AG10803 (cell line): ENCODE measurements around the gene EHBP1L1.

Experiments used
- DNase-seq: peaks from one replicate; pipeline ENCODE4 v3.0.0; 2010; ENCODE audit warnings: low read depth
- H3K4me3 ChIP-seq: 2 replicates; pipeline ENCODE4 v1.5.1; 2011; ENCODE audit warnings: mild to moderate bottlenecking, low read length, control low read depth
- TF ChIP-seq, protein P1 (sequence below): conservative IDR thresholded peaks from 2 replicates; pipeline ENCODE4 v1.5.1; 2011; ENCODE audit warnings: mild to moderate bottlenecking, low read length, control low read depth, inconsistent platforms

Gene EHBP1L1

DNA sequence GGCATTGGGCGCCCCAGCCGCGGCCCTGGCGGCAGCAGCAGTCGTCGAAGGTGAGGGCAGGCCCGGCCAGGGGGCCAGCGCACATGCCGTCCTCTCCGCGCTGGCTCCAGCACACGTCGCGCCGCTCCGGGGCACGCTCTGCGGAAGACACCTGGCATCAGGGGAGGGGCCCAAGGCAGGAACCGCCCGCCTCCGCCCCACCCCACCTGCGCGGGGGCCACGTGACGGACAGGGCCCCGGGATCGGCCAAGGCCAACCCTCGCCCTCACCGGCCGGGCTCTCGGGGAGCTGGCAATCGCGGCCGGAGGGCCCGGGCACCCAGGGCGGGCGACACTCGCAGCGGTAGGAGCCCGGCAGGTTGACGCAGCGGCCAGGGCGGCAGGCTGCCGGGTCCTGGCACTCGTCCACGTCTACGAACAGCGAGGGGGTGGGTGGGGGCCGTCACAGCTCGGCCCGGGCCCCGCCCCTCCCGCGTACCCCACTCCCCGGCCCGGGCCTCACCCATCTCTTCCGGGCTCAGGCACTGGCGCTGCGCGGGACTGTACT is 36.0 kb upstream of the EHBP1L1 start:
- H3K4me3 ChIP-seq: peak overlapping the region; percentile 59
- TF ChIP-seq, protein P1, sequence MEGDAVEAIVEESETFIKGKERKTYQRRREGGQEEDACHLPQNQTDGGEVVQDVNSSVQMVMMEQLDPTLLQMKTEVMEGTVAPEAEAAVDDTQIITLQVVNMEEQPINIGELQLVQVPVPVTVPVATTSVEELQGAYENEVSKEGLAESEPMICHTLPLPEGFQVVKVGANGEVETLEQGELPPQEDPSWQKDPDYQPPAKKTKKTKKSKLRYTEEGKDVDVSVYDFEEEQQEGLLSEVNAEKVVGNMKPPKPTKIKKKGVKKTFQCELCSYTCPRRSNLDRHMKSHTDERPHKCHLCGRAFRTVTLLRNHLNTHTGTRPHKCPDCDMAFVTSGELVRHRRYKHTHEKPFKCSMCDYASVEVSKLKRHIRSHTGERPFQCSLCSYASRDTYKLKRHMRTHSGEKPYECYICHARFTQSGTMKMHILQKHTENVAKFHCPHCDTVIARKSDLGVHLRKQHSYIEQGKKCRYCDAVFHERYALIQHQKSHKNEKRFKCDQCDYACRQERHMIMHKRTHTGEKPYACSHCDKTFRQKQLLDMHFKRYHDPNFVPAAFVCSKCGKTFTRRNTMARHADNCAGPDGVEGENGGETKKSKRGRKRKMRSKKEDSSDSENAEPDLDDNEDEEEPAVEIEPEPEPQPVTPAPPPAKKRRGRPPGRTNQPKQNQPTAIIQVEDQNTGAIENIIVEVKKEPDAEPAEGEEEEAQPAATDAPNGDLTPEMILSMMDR: no peak
- DNase-seq: no peak

DNA sequence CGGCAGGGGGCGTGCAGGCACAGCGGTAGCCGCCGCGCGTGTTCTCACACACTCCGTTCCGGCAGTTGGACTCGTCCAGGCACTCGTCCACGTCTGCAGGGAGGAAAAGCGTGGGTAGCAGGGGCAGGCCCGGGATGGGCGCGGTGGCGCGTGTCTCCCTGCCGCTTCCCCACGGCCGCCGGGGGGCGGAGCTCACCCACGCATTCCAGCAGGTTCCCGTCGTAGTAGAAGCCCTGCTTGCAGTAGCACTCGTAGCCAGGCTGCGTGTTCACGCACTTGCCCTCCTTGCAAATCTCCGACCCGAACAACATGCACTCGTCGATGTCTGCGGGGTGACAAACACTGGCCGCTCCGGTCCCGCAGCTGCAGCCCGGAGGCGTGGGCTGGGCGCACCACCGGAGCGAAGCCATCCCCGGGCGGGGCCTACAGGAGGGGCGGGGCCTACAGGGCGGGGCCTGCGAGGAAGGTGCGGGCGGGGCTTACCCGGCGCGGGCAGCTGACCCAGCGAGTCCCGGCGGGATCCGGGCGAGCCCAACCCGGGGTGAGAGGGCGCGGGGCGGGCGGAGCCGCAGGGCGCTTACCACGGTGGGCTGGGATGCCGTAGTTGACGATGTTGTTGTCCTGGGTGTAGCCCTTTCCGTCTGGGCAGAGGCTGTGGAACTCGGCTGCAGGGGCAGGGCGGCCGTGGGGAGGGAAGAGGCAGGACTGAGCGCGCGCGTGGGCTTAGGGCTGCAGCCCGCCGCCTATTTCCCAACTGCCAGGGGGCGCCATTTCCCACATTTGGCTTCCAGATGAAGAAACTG is 35.4 kb upstream of the EHBP1L1 start:
- peak; percentile 85 for DNase-seq
- H3K4me3 ChIP-seq: peak overlapping the region; percentile 60
- TF ChIP-seq, protein P1: peak; percentile 73

DNA sequence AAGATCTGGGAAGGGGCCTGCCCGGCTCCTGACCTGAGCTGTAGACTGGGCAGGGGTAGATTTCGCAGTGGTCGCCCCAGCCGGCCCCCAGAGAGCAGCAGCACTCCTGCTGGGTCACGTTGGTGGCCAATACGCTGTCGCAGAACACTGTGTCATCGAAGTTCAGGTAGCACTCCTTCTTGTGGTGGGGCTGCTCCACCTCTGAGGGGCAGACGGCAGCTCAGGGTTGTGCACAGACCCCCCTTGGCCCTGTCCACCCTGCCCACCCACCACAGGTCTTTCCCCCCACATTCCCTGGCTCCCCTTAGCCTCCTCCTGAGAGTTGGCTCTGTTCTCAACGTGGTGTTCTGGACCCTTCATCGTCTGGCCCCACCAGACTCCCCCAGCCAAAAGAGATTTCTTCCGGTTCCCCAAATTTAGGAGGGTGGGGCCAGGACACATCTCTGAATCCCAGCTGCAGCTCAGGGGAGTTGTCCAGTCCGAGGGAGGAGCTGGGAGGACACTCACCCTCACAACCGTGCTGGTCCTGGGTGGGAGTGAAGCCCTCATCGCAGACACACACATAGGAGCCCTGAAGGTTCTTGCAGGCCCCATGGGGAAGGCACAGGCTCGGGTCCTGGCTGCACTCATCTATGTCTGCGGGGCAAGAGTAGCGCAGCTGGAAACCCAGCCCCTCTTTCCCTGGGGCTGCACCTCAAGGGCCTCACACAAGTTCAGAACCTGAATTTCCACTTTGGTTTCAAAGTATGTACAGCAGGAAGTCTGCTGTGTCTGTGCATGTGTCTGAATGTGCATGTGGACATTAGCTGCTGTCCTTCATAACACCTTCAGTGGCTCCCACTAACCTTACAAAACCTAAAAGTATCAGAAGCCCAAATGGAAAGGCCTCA is 34.5 kb upstream of the EHBP1L1 start:
- no peak for DNase-seq
- TF ChIP-seq, protein P1: no peak
- H3K4me3 ChIP-seq: peak overlapping the region; percentile 60

DNA sequence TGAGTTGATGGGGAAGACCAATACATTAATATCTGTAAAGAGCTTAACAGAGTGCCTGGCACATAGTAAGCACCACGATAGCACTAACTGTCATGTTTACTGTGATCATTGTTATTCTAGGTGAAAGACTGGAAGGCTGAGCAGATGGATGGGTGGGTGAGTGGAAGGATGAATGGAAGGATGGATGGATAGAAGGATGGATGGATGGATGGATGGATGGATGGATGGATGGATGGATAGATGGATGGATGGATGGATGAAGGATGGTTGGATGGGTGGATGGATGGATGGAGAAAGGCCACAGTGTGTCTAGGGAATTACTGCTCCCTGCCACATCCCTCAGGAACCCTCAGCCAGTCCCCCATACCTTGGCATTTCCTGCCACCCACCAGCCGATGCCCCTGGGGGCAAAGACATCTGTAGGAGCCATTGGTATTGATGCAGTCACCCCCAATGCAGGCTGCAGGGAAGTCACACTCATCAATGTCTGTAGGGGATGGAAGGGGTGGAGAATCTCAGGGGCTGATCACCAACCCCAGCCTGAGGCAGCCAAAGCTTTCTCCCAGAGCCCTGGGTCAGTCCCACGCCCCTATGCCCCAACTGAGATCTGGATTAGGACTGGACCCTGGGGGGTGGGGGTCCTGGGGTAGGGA is 33.0 kb upstream of the EHBP1L1 start:
- TF ChIP-seq, protein P1: no peak
- no peak for DNase-seq
- H3K4me3 ChIP-seq: no peak overlapping the region

DNA sequence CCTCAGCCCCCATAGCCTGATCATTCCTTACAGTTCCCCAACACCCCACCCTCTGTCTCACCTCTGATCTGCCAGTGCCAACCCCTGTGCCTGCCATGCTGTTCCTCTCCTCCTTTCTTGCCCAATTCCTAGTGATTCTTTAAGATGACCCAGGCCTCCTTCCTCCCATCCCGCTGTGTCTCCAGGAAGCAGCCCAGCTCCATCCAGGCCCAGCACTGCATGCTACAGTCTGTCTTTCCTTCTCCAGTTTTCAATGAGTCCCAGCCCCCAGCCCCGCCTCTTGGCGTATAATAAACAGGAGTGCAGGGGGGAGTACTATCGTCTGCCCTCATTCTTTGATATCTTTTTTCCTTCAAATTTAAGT is 30.0 kb upstream of the EHBP1L1 start:
- TF ChIP-seq, protein P1: no peak
- no peak overlapping the region for H3K4me3 ChIP-seq
- DNase-seq: no peak

DNA sequence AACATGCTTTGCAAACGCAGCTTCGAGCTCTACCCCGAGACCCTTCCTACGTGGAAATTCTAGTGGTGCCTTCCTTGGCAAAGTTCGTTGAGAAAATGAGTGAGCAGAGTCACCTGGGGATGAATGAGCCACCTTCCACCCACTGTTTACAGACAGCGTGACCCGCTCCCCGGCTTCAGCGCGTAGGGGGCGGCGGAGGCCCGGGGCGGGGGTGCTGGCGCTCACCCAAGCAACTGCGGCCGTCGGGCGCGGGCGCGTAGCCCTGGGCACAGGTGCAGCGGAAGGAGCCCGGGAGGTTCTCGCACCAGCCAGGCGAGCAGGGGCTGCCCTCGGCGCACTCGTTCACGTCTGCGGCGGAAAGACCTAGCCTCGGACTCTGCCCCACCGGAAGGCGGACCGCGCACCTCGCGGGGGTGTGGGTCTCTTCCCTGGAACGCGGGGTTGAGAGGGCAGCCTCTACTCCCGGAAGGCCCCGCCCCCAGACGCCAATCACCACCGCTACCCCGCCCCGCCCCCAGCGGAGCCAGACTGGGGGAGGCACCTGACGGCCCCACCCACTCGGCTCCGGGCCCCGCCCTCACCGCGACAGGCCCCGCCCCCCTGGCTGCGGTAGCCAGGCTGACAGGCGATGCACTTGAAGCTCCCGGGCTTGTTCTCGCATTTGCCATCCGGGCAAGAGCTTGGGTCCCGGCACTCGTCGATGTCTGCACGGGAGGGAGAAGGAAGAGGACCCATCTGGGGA is 29.5 kb upstream of the EHBP1L1 start:
- DNase-seq: no peak
- TF ChIP-seq, protein P1: no peak

More for the DNA sequence above, 29.5 kb upstream of the EHBP1L1 start:
- H3K4me3 ChIP-seq: no peak overlapping the region
